ENCODE results near the gene BCAP29. TPM values are rescaled to one million over a fixed set of nuclear protein-coding genes. Genes with fewer than 3 reads are reported as not detected.
A peak's percentile ranks its signal among the peaks of the same experiment; 100 is the strongest.

The BCAP29 gene
- total and polyA plus RNA-seq, 9 of the 15 experiments (the other 6 are each of a cell fraction or from before 2014, with no cell fraction given): 63.4 to 137 (median 79.7) TPM

DNA sequence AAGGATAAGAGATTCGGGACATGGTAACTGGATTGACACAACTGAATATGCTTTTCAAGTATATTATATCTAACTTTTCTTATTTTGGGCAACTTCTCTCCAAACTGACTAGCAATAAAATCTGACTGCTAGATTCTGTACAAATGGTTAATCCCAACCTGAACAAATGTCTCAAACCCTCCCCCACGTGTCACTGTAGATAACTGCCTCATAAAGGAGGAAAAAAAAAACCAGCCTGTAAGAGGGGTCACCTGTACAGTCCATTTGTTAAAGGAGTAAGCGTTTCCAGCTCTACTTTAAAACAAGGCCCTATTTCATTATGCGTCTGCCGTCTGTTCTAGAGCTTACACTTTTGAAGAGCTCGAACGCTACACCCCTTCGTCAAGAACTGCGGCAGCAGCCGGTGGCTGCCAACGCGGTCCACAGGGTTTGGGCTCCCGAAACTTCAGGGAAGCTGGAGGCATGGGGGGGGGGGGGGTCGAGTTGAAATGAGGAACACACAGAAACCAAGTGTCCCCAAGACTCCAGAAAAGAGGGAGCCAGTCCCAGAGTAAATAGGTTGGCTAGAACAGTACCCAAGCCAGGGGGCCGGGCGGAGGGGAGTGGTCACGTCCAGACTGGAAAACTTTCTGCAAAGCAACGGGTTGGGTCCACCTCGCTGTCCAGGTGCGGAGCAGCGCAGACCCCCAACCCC lies 16.8 kb upstream of the BCAP29 start (continued):
- TF ChIP-seq ZMIZ1 (IDR thresholded peaks at IDR 0.05; ENCODE audit: low read depth in 2 of 2, low read length in 2 of 2) (no peak), VEZF1 (CRISPR knock-in tag; IDR thresholded peaks at IDR 0.05) (peak; percentile 62), SMARCA4 (IDR thresholded peaks at IDR 0.05) (0 out of 2 replicates have a peak, but pooled peaks have one; percentile 12), ZNF263 (CRISPR knock-in tag; IDR thresholded peaks at IDR 0.05; ENCODE audit: borderline replicate concordance) (peak; percentile 23; the same call in 1 of the 2 replicates), ESRRB (CRISPR knock-in tag; IDR thresholded peaks at IDR 0.05; ENCODE audit: borderline replicate concordance) (no peak), ETV1 (tag; conservative IDR thresholded peaks at IDR 0.05; ENCODE audit: low read depth) (no peak), ARNT (IDR thresholded peaks at IDR 0.05) (peak; percentile 13 to 89; a peak in 1 of 4 replicates), ELF1 (tag; IDR thresholded peaks at IDR 0.05) (no peak), SAP30 (IDR thresholded peaks at IDR 0.05; ENCODE audit: borderline replicate concordance, insufficient read depth, low read depth, low read length, poor library complexity, severe bottlenecking) (peak; percentile 70), ZNF507 (tag; conservative IDR thresholded peaks at IDR 0.05) (no peak), TRIM24 (IDR thresholded peaks at IDR 0.05) (no peak), ZNF695 (CRISPR knock-in tag; IDR thresholded peaks at IDR 0.05) (no peak), ZNF24 (IDR thresholded peaks at IDR 0.05) (peak; percentile 43; the same call in 1 of the 2 replicates), GATA2 (CRISPR knock-in tag; IDR thresholded peaks at IDR 0.05) (no peak; the same call in 1 of the 2 replicates), ZNF384 (IDR thresholded peaks at IDR 0.05; ENCODE audit: low read depth, low read length) (peak; percentile 81)
- TF ChIP-seq, protein P1, sequence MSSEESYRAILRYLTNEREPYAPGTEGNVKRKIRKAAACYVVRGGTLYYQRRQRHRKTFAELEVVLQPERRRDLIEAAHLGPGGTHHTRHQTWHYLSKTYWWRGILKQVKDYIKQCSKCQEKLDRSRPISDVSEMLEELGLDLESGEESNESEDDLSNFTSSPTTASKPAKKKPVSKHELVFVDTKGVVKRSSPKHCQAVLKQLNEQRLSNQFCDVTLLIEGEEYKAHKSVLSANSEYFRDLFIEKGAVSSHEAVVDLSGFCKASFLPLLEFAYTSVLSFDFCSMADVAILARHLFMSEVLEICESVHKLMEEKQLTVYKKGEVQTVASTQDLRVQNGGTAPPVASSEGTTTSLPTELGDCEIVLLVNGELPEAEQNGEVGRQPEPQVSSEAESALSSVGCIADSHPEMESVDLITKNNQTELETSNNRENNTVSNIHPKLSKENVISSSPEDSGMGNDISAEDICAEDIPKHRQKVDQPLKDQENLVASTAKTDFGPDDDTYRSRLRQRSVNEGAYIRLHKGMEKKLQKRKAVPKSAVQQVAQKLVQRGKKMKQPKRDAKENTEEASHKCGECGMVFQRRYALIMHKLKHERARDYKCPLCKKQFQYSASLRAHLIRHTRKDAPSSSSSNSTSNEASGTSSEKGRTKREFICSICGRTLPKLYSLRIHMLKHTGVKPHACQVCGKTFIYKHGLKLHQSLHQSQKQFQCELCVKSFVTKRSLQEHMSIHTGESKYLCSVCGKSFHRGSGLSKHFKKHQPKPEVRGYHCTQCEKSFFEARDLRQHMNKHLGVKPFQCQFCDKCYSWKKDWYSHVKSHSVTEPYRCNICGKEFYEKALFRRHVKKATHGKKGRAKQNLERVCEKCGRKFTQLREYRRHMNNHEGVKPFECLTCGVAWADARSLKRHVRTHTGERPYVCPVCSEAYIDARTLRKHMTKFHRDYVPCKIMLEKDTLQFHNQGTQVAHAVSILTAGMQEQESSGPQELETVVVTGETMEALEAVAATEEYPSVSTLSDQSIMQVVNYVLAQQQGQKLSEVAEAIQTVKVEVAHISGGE (CRISPR knock-in tag; IDR thresholded peaks at IDR 0.05): no peak
- TF ChIP-seq, protein P2, sequence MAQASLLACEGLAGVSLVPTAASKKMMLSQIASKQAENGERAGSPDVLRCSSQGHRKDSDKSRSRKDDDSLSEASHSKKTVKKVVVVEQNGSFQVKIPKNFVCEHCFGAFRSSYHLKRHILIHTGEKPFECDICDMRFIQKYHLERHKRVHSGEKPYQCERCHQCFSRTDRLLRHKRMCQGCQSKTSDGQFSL (CRISPR knock-in tag; IDR thresholded peaks at IDR 0.05): peak; percentile 93
- TF ChIP-seq, protein P2 (tag; IDR thresholded peaks at IDR 0.05): 0 out of 4 replicates have a peak, but pooled peaks of 1 of the 2 experiments have one; percentile 49
